AG20443 (cell line): ENCODE data around the gene IBSP.
A peak's percentile ranks its signal among the peaks of the same experiment; 100 is the strongest.

Experiments used
- DNase-seq: peaks from one replicate; pipeline ENCODE4 v3.0.0; 2012; ENCODE audit warnings: low spot score, mixed read lengths

The IBSP gene

DNA sequence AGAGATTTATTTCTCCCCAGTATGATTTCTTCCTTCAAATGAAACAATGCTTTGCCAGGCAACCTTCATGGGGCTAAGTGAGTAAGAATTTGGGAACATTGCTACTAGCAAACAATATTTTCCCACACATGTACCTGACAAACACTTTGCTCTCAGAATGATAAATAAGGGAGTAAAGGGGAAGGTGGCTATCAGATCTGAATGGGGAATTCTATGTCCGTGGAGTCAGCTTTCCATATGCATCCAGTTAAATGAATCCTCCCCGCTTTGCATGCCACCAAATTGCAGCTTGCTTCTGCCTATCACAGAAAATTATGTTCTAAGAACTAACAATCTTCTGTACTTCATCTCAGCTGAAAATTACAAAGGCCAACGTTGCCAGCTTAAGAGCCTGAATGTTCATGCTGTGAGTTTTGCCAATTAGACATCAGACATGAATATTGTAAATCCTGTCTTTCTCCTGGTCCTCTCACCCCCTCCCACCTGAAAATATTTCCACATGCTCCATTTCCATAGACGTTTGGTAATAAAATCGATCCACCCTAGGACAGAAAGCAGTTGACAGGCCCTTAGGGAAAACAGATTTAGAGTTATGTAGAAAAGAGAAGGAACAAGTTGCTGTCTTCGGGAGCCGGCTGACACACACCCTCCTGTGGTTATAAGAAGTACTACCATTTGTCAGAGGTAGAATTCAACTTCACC, 39.7 kb downstream of the IBSP start:
- peak; percentile 63 for DNase-seq

DNA sequence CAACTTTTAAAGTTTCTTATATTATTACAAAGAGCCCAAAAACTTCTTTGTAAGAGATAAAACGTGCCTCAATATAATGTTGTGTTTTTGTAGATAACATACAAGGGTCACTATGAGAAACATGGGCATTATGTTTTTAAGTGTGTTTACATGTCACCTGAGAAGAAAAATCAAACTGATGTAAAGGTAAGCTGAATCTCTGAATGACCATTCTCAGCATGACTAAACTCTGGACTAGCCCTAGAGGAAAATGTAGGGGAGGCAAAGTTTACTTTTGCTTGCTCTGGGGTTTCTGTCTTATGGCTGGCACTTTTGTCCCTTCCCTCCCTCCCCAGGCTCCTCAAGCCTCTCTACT, 40.2 kb downstream of the IBSP start:
- no peak for DNase-seq

DNA sequence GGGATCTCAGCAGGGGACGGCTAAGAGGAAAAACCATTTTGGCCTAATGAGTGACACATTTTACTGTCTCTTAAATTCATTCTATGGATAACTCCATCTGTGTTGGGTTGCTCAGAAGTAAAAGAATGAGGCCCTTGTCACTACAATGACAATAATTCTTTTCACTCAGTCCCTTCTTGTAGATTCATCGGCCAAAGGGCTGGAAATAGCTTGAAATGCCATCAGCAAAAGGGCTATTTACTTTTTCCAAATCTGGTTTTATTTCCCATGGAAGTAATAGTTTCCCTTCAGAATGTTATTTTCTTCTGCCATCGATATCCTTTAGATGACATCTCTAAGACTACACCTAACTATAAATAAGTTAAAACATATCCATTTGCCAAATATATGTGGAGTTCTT, 40.8 kb downstream of the IBSP start:
- no peak for DNase-seq

DNA sequence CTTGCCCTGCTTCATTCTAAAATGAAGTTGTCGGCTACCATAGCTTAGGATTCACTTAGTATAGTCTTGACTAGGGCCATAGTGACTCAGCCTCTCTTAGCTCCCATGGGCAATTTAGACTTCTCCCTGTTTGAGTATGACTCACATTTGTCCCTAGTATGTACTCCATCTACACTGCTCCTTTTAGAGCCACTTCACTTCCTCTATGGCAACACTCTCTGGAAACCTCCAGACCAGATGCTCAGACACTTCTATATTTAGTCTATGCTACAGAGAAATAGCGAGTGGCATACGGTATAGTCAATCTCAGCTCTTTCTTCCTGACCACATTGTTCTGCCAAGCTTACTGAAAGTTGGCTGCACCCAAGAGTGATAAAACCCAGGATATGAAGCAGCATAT, 44.6 kb downstream of the IBSP start:
- peak; percentile 55 for DNase-seq

DNA sequence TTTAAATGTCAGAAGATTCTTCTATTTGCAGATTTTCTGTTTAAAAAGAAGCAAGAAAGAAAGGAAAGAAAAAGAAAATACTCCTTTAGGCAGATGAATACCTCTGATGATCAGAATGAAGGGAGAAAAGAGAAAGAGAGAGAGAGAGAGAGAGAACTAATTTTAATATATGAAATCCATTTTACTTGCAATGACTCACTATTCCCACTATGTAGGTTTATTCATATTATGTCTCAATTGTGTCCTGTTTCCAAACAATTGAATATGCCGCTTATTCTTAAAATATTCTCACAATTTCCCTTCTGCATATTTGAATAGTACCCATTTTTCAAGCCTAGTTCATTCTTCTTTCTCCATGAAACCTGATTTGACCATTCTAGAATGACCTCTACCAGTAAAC, 45.1 kb downstream of the IBSP start:
- no peak for DNase-seq

DNA sequence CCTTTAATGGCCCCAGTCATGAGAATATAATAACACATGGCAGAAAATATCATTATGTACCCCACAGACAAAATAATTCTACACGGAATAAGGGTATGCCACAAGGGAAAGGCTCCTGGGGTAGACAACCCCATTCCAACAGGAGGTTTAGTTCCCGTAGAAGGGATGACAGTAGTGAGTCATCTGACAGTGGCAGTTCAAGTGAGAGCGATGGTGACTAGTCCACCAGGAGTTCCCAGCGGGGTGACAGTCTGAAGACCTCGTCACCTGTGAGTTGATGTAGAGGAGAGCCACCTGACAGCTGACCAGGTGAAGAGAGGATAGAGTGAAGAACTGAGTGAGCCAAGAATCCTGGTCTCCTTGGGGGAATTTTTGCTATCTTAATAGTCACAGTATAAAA, 46.9 kb downstream of the IBSP start:
- no peak for DNase-seq

DNA sequence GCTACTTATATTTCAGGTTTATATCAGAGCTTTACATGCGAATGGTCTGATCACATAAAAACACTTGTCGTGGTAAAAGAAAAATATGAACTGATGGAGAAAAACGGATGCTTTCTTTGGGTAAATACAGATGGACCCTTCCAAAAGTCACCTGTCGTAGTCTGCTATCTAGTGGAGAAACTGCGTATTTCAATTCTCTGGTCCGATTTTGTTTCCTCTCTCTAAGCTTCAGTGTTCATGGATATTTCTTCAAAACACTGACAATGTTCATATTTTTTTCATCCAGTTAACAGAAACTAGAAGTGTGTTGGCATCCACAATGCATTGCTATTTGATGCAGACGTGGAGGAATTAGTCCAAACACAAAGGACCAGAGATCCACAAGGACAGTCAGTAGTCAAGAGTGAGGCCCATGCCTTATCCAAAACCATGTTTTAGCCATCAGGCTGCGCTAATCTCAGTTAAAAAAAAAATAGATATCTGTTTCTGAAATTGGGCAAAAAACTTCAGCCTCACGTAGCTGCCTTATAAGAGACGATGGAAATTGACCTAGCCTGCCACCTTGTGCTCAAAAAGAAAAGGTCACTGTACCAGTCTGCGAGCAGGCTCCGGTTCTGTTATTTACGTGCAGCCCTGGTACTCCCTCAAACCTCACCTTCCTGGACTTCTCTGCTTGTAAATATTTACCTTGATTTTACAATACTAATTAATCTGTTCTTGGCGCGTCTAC, 49.4 kb downstream of the IBSP start:
- DNase-seq, result peak; percentile 73

DNA sequence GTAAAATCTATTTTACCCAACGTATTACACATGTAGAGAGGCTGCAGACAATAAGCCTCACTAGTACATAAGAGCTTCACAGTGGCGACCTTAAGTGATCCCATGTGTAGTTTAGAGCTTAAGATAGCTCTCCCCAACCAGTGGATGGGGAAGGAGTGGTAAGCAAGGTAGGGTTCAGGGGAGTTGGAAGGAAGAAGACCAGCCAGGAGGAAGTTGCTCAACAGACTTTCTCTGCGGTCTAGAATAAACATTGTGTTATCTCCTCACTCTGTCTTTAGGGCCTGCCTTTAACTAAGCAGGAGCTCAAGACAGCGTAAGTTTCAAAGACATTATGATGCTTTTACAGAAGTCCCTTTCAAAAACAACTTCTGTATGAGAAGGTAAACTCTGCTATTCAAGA, 50.3 kb downstream of the IBSP start:
- DNase-seq, result no peak

DNA sequence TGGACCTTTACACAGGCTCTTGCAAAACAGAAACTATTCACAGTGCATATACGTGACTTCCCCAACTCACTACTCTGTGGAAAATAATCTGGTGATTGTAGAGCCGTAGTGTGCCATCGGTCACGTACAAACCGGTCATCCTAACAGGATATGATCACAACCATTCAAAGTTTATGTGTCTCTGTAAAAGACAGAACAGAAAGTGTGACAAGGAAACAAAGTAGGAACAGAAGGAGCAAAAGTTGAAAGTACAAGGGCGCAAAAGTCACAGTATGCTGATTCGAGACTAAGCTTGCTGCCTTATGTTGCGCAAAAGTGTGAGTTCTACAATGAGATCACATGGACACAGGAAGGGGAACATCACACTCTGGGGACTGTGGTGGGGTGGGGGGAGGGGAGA, 52.0 kb downstream of the IBSP start:
- no peak for DNase-seq

DNA sequence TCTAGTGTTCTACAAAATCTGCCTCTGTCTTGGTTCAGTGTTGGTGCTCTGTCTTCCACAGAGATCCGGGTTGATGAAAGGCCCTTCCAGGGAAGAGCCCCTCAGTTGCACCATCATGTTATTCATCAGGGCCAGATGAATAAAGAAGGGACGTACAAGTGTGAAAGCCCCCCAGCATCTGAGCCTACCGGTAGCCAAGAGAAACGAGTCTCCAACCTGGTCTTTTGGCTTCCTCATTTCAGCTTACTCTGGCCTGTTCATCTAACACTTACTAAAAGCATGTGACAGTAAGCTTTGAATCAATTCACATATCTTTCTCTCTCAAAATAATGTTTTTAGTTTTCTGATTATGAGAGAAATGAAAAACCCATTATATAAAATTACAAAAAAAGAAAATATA, 52.6 kb downstream of the IBSP start:
- DNase-seq, result no peak

DNA sequence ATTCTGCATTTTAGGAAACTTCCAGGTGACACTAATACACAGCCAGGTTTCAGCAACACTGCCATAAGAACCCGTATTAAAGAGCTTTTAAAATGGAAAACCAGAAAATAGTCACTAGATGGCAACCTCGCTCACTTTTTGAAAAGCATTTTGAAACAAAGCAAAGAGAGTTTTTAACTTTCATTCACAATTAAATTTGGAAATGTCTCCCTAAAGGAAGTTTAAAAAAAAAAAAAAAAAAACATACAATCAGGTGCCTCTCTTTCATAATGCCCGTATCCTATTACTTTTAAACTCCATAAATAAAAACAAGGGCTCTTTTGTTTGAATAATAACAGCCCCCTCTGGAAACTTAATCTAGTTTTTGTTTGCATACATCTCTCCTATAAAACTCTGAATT, 53.8 kb downstream of the IBSP start:
- peak; percentile 40 for DNase-seq

DNA sequence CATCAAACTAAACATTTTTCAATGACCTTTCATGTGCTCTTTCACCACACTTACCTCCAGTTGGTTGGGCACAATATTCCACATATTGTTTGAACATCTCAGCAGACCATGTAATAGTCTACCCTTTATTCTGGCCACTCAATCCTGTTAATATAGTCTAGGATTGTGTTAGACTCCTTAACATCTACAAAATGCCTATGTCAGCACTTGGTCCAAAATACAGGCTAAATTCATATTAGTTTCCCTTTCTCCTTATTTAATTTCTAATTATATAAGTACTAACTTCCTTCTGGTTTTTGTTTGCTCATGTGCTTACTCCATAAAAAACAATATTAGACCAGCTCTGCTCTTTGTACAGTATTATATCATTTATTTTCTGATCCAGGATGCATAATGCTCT, 54.5 kb downstream of the IBSP start:
- DNase-seq, result no peak

DNA sequence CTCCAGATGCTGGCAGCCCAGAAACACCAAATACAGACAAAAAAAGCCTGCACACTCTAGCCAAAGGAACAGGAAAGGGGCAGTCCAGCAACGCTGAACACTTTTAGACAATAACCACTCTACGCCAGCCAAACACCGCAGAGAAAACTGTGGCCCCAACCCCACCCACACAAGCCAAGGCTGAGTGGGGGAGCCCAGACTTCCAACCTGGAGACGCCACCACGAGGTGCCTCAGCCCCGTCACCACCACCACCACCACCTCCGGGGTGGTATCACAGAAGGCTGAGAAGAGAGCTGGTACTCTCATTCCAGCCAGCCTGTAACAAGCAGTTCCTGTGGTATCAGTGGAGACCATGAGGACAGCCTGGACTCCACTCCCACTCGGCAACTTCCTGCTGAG, 56.2 kb downstream of the IBSP start:
- DNase-seq, result no peak

DNA sequence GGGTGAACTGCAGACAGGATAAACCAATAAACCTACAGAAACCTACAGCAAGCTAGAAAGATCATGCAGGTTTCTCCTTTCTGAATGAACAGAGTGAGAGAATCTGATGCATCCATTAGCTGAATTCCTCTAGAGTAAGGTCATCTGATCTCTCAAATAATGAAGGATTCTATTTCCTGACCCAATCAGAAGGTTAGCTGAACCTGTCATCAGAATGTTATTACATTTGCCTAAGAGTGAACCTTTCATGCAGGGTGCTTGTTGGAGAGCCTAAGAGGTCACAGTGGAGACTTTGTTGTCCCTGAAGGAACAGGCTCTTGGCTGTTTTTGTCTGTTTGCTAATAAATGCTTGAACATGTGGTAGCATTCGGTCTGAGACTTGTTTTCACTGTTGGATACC, 57.5 kb downstream of the IBSP start:
- no peak for DNase-seq

DNA sequence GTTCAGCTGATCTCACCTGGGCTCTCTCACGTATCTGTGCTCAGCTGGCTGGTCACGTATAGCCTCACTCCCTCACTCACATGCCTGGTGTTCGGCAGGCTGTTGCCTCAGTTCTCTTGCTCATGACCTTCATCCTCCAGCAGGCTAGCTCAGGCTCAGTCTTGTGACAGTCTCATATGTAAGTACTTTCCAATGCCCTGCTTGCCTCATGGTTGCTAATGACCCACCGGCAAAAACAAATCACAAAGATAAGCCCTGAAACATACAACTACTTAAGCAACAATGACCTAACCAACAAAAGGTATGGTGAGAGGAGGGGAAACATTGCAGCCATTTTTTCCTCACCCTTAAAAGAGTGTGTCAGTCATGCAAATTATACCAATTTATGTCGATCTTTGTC, 58.4 kb downstream of the IBSP start:
- no peak for DNase-seq
